Endothelial cell of umbilical vein (primary cell): ENCODE measurements around the gene HYAL2. TPM values are rescaled to one million over a fixed set of nuclear protein-coding genes. Genes with fewer than 3 reads are reported as not detected.

Source experiments
- BruUV-seq: library from RNA; stranded (reverse); fragments of 400-500 nt; replicated peaks from 2 replicates; lab custom pipeline; 2021; lab: Mats Ljungman, UMichigan
- CTCF ChIA-PET: fragments of 300-600, 350-600 bp; sonication (Branson Sonifier 250); formaldehyde crosslinking; loops from one replicate; lab custom pipeline; 2021; ENCODE audit warnings: antibody characterized with exemption, inconsistent platforms; lab: Charles Lee
- POLR2A ChIA-PET: fragments of 300-600, 350-600 bp; sonication (Branson Sonifier 250); formaldehyde crosslinking; loops from one replicate; lab custom pipeline; 2021; ENCODE audit warnings: antibody characterized with exemption, inconsistent platforms; lab: Charles Lee
- DNase-seq: peaks from one replicate; pipeline ENCODE4 v3.0.0-alpha.2; 2011; ENCODE audit warnings: low read depth, low spot score
- FAIRE-seq: peaks from 2 replicates; lab custom pipeline; 2011; peaks lifted over from hg19 to GRCh38; lab: Jason Lieb, UNC
- H2AFZ ChIP-seq: 2 replicates; pipeline ENCODE4 v1.6.0; 2012; ENCODE audit warnings: low read depth, low read length, control low read depth, inconsistent platforms
- H3K27ac ChIP-seq: 2 replicates; pipeline ENCODE4 v1.5.1; 2011; ENCODE audit warnings: low read depth, mild to moderate bottlenecking, control low read depth, low read length, moderate library complexity; ENCODE audit not compliant: insufficient read depth
- H3K27me3 ChIP-seq, 2 experiments: 2 replicates each; pipeline versions ENCODE4 v1.6.0 to v1.6.1; 2011; ENCODE audit warnings: low read length in 2 of 2, mixed read lengths in 1 of 2; ENCODE audit not compliant: control insufficient read depth in 2 of 2, insufficient read depth in 2 of 2
- H3K36me3 ChIP-seq, 2 experiments: 2 replicates in 1 of 2; 3 replicates in 1 of 2; pipeline ENCODE4 v1.5.1; 2011; ENCODE audit warnings: low read length in 2 of 2, mild to moderate bottlenecking in 1 of 2, moderate library complexity in 1 of 2; ENCODE audit not compliant: control insufficient read depth in 2 of 2, insufficient read depth in 2 of 2; ENCODE audit errors: extremely low read depth in 1 of 2
- H3K4me1 ChIP-seq: 3 replicates; pipeline ENCODE4 v1.5.1; 2011; ENCODE audit warnings: mild to moderate bottlenecking, low read length; ENCODE audit not compliant: control insufficient read depth, insufficient read depth; ENCODE audit errors: extremely low read depth
- H3K4me2 ChIP-seq: 2 replicates; pipeline ENCODE4 v1.6.1; 2011; ENCODE audit warnings: low read length, control low read depth, mixed read lengths; ENCODE audit not compliant: insufficient read depth
- H3K4me3 ChIP-seq, 3 experiments: fragments of 200-600 bp in 1 of 3; sonication (generic), shearing (Covaris generic) in 1 of 3; replicated peaks in 1 of 3; 2 replicates each; pipeline ENCODE4 v1.5.1; 2011 to 2016; ENCODE audit warnings: control low read depth in 3 of 3, low read length in 3 of 3, mild to moderate bottlenecking in 2 of 3, inconsistent platforms in 1 of 3, low read depth in 1 of 3, moderate library complexity in 1 of 3; ENCODE audit not compliant: insufficient read depth in 1 of 3
- H3K79me2 ChIP-seq: 2 replicates; pipeline ENCODE4 v1.6.0; 2012; ENCODE audit warnings: low read length, inconsistent platforms; ENCODE audit not compliant: control insufficient read depth, insufficient read depth
- H3K9ac ChIP-seq: replicated peaks from 2 replicates; pipeline ENCODE3; 2011; ENCODE audit warnings: low read length, control low read depth; ENCODE audit not compliant: insufficient read depth; ENCODE audit errors: extremely low read depth
- H3K9me1 ChIP-seq: replicated peaks from 3 replicates; pipeline ENCODE4 v1.6.0; 2011; ENCODE audit warnings: mild to moderate bottlenecking, low read length; ENCODE audit not compliant: control insufficient read depth, insufficient read depth; ENCODE audit errors: extremely low read depth
- H3K9me3 ChIP-seq: replicated peaks from 2 replicates; pipeline ENCODE4 v1.5.1; 2012; ENCODE audit warnings: low read length, inconsistent platforms; ENCODE audit not compliant: control insufficient read depth, insufficient read depth
- H4K20me1 ChIP-seq: replicated peaks from 2 replicates; pipeline ENCODE3; 2011; ENCODE audit warnings: mild to moderate bottlenecking, low read length; ENCODE audit not compliant: control insufficient read depth, insufficient read depth; ENCODE audit errors: extremely low read depth
- CTCF ChIP-seq, 2 donors: IDR thresholded peaks; 1 replicate in 1 of 2; 2 replicates in 1 of 2; pipeline ENCODE4 v1.5.1; 2011; ENCODE audit warnings: low read length in 2 of 2, mild to moderate bottlenecking in 2 of 2, moderate library complexity in 2 of 2, control low read depth in 1 of 2, inconsistent platforms in 1 of 2, low read depth in 1 of 2; ENCODE audit not compliant: insufficient read depth in 1 of 2; ENCODE audit errors: extremely low read depth in 1 of 2
- EZH2 ChIP-seq: IDR thresholded peaks from 2 replicates; pipeline ENCODE4 v1.6.1; 2012; ENCODE audit warnings: borderline replicate concordance, low read depth, mild to moderate bottlenecking, moderate library complexity, low read length, inconsistent platforms; ENCODE audit not compliant: severe bottlenecking
- FOS ChIP-seq: IDR thresholded peaks from 2 replicates; pipeline ENCODE4 v1.6.1; 2011; ENCODE audit warnings: mild to moderate bottlenecking, low read length, moderate library complexity, borderline replicate concordance; ENCODE audit not compliant: insufficient read depth
- GATA2 ChIP-seq: IDR thresholded peaks from 2 replicates; pipeline ENCODE4 v1.7.0; 2011; ENCODE audit warnings: low read depth, mild to moderate bottlenecking, moderate library complexity, mixed read lengths, low read length; ENCODE audit not compliant: insufficient read length, insufficient read depth
- JUN ChIP-seq: IDR thresholded peaks from 2 replicates; pipeline ENCODE4 v1.6.1; 2011; ENCODE audit warnings: borderline replicate concordance, low read depth; ENCODE audit not compliant: insufficient read length, insufficient read depth
- MAX ChIP-seq: IDR thresholded peaks from 2 replicates; pipeline ENCODE4 v1.6.1; 2011; ENCODE audit not compliant: insufficient read depth, insufficient read length
- MYC ChIP-seq: IDR thresholded peaks from one replicate; pipeline ENCODE4 v1.6.1; 2011; ENCODE audit warnings: mild to moderate bottlenecking, low read depth, low read length
- POLR2AphosphoS5 ChIP-seq: IDR thresholded peaks from 2 replicates; pipeline ENCODE4 v1.6.1; 2012; ENCODE audit warnings: low read depth, mild to moderate bottlenecking, control low read depth, low read length, moderate library complexity; ENCODE audit not compliant: insufficient read depth
- dilution Hi-C: fragments of 300-500 bp; cut with MboI; formaldehyde crosslinking; loops from one replicate; pipeline ENCODE4 v1.15.0; 2019; ENCODE audit warnings: low sequenced_read_pairs; ENCODE audit not compliant: extremely low pct_ligation_motif_present
- intact Hi-C: fragments of 100-400 bp; cut with micrococcal nuclease; formaldehyde crosslinking; loops from one replicate; pipeline ENCODE4 v1.10.0; 2022
- polyA plus RNA-seq, 4 experiments: library from polyadenylated mRNA; depleted of rRNA in 3 of 4; stranded (reverse) in 3 of 4; unstranded in 1 of 4; fragments of >200 nt; gene quantifications; 2 replicates each; pipeline versions ENCODE4 v1.2.1 to v1.2.3, GENCODE V29; 2011 to 2012; ENCODE audit warnings: missing spikeins in 1 of 4
- total RNA-seq: library from RNA; stranded (reverse); gene quantifications from 2 replicates; pipeline ENCODE4 v1.2.3, GENCODE V29; 2021

HYAL2 gene
- total and polyA plus RNA-seq, 2 donors (not counting 3 experiments of a cell fraction or from before 2014, with no cell fraction given): 266 to 970 TPM

- H3K9me1 ChIP-seq: no peaks in the 10 kb centered on the region
- CTCF ChIA-PET: interaction anchor here (0.5 to 4.3 kb wide), 14 partner anchors 13 to 1360 kb away, joined by 3 to 36 read pairs (median 3); partner anchors contain the start of genes CYB561D2, HYAL3, NAA80 and NPRL2
- peak; percentile 97 for FAIRE-seq
These were observed 1.0 kb downstream of the HYAL2 start for GRCh38 chr3:50321336-50322114.

More at GRCh38 chr3:50321336-50322114, 1.0 kb downstream of the HYAL2 start:
- H3K9me3 ChIP-seq: no peaks in the 10 kb centered on the region
- dilution Hi-C loops: no loop called here
- TF ChIP-seq MYC (no peak), FOS (no peak), MAX (no peak), CTCF (IDR thresholded peaks at IDR 0.05; ENCODE audit: extremely low read depth in 1 of 2, insufficient read depth in 1 of 2, low read depth in 1 of 2, low read length in 2 of 2) (peak; percentile 41 to 82), EZH2 (no peak), GATA2 (no peak), JUN (no peak), POLR2AphosphoS5 (peak; percentile 81)
- peaks cover 11 to 40% of the 10 kb centered on the region in 2 experiments for H3K36me3 ChIP-seq
- DNase-seq: peak; percentile 91
- no peaks in the 10 kb centered on the region for H4K20me1 ChIP-seq
- H3K4me2 ChIP-seq: peak overlapping the region; percentile 75
- H3K79me2 ChIP-seq: peaks cover 49% of the 10 kb centered on the region
- H3K27me3 ChIP-seq: no peaks in the 10 kb centered on the region
- H3K4me1 ChIP-seq: peaks cover 63% of the 10 kb centered on the region
- intact Hi-C loops: loop anchor here (1.0 to 2.0 kb wide), 2 partner anchors 29 to 155 kb away; partner anchors contain the start of gene IFRD2
- H2AFZ ChIP-seq: no peak overlapping the region
- H3K27ac ChIP-seq: peak overlapping the region; percentile 99
- POLR2A ChIA-PET: interaction anchor here (0.6 to 5.1 kb wide), 2 partner anchors 14 to 63 kb away, joined by 3 to 38 read pairs; no protein-coding TSS in a partner anchor
- peak overlapping the region; percentile 89 for H3K9ac ChIP-seq
- peak overlapping the region; percentile 65 to 89 (median 89) for H3K4me3 ChIP-seq
- no TSS peak for BruUV-seq
